GM04503 (cell line): ENCODE results near the gene RAB20.
"Not testable (repeated sequence)": the region's sequence is repeated elsewhere in the genome, so short reads cannot be mapped to it uniquely, and the experiment has no call there.

Experiments
- DNase-seq: peaks from one replicate; pipeline ENCODE4 v3.0.0-alpha.2; 2012; ENCODE audit warnings: low read depth

The RAB20 gene

DNA sequence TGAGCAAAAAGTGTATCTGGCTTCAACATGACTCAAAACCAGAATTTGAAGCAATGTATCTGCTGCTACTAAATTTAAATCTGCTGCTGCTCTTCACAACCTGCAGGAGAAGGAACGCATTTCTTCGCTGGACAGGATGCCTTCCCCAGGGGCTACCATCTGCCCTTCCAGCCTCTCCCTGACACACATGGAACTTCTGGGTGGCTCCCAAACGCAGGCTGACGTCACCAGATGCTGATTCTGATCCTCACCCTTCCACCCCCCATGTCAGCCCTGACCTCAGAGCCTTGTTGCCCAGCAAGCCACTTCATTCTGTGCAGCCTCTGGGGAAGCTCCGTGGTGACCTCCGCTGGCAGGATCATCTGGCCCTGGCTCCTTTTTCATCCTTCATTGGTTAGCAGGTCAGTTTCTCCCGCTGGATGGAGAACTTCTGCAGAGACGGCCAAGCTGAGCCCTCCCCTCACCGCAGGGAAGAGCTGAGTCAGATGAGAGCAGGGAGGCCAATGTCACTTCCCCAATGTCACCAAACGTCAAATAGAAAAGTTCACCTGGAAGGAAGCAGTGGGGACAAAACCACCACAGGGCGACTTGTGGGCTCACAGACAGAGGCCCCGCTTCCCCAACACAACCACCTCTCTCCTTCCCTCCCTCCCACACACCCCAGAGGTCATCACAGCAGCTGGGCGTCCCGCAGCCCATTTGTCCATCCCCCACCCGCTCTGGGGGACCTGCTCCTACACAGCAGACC, 14.0 kb upstream of the RAB20 start:
- DNase-seq = no peak

DNA sequence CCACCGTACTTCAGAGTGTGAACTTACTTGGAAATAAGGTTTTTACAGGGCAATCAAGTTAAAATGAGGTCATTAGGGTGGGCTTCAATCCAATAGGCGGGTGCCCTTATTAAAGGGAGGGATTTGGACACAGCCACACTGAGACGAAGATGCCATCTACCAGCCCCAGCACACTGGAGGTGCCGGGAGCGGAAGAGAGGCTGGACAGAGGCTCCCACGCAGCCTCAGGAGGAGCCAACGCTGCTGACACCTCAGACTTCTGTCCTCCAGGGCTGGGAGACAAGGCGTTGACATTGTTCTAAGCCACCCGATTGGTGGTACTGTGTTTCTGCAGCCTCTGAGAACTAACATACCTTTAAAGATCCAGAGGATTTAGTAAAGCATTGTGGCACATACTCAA, 12.6 kb upstream of the RAB20 start:
- no peak for DNase-seq

DNA sequence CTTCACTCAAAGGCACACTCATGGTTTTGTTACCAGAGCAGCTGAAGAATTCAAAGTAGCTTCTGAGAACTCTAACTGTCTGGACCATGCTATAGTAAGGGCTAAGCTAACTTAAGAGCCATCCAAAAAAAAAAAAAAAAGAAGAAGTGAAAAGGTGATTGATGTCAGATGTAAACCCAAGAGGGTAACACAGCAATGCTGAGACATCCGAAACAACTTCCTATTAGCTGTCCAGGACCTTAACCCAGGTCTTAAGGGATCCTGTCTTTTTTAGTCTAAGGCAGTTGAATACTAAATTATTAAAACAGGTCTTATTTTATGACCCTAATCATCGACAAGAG, 11.2 kb upstream of the RAB20 start:
- no peak for DNase-seq

DNA sequence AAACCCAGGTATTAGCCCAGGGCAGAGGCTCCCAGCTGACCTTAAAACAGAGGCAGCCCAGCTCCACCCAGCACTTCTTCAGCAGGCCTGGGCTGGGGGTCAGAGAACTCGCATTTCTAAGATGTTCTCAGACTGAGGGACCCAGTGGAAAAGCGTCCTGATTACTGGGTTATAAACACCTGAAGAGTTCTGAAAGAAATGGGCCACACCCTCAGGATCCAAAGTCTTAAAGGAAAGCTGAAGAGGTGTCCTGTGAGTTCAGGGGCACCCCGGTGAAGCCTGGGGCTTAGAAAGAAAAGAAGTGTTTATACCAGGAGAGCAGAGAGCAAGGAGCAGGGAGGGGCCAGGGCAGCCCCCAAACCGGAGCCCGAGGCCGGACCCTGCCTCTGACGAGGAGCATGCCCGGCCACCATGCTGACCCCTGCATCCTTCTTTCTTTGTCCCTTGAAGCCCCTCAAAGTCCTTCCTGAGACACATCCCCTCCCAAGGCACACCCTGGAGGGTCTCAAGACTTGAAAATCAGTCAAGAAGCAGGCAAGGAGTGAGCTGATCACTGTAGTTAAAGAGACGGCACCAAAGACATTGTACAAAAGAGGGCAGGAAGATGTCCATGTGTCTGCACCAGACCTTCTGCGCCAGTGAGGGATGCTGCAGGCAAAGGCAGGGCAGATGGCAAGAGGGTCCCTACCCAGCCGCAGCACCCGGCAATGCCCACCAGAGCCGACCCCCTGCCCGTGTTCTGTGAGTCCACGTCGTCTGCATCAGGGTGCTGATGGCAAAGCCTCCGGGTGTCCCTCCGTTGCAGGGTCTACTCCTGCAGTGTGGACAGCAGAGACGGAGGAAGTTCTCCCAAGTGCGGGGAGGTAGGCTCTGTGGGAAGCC, 10.6 kb upstream of the RAB20 start:
- DNase-seq = no peak

DNA sequence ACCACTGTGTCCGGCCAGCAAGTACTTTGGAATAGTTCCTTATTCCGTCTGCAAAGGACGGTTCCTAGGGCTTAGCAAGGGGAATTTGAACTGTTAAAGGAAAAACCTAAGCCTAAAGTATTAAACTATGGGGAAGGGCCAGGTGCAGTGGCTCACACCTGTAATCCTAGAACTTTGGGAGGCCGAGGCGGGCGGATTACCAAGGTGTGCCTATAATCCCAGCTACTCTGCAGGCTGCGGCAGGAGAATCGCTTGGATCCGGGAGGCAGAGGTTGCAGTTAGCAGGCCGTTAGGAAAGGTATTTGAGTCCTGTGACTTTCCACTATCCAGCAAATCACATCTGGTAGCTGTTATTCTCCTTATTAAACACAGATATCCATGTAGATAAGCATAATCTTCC, 9.4 kb upstream of the RAB20 start:
- DNase-seq = no peak

DNA sequence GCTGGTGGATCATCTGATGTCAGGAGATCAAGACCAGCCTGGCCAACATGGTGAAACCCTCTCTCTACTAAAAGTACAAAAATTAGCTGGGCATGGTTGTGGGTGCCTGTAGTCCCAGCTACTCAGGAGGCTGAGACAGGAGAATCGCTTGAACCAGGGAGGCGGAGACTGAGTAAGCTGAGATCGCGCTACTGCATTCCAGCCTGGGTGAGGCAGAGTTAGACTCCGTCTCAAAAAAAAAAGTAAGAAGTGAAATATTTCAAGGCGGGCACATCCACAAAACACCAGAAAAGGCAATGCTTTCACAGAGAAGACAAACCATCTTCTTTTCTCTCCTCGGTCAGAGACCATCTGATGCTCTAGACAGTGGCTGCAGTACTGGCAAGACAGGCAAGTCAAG, 8.4 kb upstream of the RAB20 start:
- not testable (repeated sequence) for DNase-seq

DNA sequence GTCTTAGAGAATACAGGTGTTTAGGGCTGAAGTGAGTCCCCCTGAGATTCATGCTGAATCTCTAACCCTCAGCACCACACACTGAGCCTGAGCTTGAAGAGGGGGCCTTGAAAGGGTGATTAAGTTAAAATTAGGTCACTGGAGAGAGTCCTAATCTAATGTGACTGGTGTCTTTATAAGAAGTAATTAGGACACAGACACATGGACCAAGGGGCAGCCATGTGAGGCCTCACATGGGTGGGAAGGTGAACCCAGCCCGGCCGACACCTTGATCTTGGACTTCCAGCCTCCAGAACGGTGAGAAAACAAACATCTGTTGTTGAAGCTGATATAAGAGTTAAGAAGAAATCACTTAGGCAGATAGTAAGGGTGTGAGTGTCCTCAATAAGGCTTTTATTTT, 7.1 kb upstream of the RAB20 start:
- no peak for DNase-seq

DNA sequence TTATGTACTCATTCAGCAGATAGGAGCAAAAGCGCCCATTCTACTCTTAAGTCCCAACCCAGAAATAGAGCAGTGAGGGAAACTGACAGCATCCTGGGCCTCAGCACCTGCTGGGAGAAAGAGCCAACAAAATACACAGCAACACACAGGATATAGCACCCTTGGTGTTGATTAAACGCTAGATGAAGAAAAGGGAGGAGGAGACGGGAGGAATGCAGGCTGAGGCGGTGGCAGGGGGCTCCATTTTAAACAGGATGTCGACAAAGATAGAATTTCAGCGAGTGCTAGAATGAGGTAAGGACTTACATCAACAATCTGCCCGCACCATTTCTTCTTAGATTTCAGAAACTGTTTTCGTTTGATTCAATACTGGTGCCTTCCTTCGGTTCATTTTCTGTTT, 4.6 kb upstream of the RAB20 start:
- DNase-seq = no peak

DNA sequence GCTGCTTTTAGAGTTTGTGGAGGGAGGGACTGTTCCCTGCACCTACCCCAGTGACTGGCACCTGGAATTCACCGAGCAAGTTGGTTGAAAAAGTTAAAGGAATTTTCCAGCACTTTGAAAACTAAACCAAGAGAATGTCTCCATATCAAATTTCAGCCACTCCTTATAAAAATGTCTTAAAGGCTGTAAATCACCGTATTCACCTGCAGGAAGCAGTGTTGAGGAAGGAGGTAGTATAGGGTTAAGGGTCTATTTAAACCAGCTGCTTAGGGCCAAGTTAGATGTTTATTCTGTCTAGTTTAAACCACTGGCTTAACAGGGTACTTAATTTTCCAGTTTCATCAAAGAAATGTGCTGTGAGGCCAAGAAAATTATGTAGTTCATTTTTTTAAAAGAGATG, 3.8 kb upstream of the RAB20 start:
- DNase-seq = no peak

DNA sequence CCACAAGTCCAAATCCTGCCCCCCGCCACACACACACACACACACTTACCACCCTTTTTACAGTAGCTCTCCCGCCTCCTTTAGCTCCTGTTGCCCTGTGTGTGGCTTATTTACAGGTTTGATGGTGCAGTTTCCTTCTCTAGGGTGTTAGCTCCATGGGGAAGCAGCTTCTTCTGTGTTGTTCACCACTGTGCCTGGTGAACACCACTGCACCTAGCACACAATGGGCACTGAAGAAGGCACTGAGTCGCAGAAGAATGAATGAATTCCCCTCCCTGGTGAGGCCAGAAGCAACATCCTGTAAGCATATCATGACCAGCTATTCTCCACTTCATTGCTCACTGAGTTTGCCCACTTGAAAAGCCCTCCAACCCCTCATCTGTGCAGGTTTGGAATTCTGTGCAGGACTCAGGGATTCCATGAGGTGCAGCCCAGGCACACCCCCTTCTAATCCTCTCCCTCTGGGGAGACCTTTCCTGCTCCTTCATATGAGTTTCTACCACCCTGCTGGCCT, 3.0 kb upstream of the RAB20 start:
- no peak for DNase-seq

DNA sequence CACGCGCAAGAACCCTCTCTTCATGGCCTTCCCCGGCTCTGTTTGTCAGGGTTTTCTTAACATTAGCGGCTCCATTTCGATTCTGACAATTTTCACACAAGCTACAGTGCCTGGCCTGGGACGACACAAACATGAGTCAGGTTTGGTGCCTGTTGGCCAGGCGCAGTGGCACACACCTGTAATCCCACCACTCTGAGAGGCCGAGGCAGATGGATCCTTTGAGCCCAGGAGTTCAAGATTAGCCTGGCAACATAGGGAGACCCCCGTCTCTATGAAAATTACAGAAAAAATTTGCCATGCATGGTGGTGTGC, 1.9 kb upstream of the RAB20 start:
- no peak for DNase-seq

DNA sequence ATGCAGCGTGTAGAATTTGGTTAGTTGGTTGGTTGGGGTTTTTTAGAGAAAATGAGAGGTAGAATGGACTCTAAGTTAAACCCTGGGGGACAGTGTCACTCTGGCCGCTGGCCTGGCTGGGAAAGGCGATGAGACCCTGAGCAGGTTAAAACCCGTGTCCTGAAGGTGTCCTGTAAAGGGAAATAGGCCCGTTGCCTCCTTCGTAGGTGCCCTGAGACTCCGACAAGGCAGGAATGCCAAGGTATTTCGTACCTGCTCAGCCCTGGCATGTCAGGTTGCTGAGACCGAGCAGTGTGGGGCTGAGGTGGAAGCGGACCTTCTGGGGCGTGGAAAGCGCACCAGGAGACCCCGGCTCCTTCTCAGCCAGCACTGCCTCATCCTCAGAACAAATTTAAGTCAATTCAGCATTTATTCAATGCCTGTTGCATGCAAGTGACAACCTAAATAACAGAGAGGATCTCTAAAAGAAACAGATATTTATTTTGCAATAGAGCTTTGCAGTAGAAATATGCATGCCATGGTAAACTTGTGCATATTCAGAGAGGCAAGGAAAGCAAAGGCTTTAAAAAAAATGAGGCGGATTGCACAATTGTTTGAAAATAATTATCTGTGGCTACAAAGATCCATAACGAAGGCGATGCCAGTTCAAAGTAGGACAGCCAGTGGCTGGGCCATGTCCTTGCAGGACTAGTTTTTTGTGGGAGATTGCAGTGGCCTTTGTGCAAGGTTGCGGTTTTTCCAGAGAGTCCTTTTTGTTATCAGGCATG, 1.4 kb upstream of the RAB20 start:
- no peak for DNase-seq

DNA sequence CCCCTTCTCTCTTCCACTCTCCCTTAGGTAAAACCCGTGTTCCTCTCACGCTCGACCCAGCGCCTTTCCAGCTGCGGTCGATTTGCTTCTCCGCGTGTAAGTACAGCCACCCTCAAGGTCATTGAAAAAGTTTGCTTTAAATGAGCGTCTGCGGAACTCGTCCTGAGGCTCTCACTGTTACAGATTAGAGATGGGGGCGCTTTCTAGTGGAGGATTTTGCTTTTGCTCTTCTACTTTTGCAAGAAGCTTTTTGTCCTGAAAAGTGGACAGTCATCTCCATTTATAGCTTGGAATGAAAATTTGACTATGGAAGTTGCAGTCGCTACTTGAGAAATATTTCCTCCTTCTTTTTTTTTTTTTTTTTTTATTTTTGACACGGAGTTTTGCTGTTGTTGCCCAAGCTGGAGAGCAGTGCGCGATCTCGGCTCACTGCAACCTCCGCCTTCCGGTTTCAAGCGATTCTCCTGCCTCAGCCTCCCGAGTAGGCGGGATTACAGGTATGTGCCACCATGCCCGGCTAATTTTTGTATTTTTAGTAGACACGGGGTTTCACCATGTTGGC, 595 bp upstream of the RAB20 start:
- DNase-seq = no peak

DNA sequence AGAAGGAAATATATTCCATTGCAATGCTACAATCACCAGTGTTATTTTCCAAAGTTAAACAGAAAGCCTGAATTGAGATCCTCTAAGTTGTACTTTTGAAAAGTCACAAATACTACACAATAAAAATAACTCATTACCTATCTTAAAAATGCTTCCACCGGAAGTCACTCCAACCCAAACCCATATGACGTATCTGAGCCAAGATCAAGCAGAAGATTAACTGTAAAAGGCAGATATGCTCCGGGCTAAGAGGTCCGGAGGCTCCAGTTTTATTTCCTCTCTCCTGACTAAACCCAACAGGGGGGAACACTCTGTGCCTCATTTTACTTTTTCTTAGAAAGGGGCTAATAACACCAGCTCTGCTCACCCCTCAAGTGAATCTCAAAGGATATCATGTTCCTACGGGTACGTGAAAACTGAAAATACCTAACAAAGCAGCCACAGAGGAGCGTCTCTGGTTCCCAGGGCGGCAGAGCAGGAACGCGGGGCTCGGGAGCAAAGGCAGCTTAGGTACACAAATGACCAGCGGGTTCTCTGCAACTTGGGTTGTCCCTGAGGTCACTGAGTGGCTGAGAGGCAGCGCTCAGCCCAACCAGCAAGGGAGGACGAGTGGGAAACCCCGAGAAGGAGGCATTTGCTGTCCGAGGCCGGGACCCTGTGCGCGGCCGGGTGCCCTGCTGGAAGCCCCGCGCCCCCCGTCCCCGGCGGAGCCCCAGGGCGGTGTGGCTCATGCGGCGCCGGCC, 750 bp downstream of the RAB20 start:
- DNase-seq = no peak

DNA sequence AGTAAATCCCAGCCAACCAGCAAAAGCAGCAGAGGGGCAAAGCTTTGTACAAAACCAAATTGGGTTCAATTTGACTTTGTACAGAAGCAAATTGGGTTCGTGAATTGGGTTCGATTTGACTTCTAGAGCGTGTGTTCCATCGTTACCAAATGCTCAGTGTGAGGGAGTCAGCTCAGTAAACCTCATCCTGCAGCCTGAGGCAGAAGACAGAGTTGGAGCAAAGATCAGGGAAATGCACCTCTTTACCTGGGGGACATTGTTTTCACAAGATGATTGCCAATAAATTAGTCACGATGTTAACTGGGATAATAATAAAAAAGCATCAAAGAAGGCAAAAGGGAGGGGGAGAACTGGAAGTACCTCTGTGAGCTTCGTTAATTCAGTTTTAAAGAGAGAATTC, 1.5 kb downstream of the RAB20 start:
- DNase-seq = no peak

DNA sequence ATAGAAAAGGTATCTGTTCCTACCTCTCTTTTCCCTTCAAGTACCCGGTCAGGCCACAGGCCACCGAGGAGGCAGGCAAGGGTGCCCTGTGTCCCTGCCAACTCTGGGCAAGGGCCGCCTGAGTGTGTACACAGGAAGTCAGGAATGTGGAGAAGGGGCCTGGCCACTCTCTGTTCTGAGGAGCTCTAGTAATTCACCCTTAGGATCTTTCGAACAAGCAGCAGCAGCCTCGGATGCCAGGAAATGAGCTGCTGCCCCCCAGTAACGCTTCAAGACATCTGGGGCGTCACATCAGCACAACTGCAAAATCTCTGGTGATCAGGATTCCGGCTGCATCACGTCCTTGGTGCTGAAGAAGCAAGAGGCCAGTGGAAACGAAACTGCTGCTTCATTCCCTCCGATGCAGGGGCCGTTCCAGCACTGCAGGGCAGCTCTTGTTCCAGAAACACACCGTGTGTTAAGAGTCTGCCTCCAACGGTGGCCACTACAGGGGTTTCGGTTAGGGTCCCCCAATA, 2.0 kb downstream of the RAB20 start:
- DNase-seq = no peak

DNA sequence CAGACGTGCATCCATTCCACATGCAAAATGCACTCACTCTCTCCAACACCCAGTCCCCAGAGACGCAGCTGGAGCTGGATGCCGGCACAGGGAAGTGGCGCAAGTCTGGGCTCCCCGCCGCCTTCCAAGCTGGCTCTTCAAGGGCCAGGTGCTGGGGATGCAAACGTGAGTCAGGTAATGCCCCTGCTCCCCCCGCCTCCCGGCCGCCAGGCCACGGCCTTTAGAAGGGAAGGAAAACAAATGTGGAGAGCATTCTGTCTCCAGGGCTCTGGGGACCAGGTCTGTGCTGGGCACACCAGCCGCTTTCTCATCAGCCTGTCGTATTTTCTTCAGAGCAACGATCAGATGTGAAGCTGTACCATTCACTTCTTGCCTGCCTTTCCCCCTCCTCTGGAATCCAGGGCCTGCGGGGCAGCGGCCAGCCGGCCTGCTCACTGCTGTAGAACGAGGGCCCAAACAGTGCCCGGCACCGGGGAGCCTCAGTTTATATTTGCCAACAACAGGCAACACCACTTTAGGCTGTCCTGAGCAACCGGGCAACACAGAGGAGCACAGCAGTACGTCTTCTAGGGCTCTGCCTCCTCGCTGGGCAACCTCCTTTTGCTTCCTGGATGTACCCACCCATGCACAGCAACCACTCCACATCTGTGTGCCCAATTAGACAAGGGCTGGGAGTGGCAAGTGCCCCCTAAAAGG, 3.8 kb downstream of the RAB20 start:
- no peak for DNase-seq

DNA sequence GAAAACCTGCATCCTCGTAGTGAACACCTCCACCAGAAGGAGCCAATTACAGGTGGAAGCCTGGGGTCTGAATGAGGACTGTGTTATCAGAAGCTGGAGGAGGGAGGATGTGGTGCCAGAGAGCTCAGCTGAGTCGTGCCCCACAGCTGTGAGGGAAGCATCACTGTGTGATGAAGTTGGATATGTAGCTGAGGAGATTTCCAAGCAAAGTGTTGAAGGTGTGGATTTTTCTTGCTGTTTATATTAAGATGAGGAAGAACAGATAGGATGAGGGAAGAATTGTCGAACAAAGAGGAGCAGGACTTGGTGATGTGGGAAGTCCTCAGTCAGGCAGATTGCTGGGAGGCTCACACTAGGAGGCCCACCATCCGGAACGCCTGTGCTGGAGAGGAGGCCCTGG, 4.4 kb downstream of the RAB20 start:
- no peak for DNase-seq

DNA sequence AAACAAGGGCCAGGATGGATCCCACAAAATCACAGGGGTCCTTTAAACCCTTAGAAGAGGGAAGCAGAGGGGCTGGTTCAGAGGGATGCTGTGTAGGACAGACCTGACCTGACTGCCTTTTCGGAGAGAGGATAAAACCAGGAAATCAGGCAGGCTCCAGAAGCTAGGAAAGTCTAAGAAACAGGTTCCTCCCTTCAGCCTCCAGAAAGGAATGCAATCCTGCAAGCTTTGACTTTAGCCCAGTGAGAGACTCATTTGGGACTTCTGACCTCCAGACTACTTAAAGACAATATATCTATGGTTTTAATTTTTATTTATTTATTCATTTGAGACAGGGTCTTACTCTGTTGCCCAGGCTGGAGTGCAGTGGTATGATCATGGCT, 5.3 kb downstream of the RAB20 start:
- DNase-seq = no peak

DNA sequence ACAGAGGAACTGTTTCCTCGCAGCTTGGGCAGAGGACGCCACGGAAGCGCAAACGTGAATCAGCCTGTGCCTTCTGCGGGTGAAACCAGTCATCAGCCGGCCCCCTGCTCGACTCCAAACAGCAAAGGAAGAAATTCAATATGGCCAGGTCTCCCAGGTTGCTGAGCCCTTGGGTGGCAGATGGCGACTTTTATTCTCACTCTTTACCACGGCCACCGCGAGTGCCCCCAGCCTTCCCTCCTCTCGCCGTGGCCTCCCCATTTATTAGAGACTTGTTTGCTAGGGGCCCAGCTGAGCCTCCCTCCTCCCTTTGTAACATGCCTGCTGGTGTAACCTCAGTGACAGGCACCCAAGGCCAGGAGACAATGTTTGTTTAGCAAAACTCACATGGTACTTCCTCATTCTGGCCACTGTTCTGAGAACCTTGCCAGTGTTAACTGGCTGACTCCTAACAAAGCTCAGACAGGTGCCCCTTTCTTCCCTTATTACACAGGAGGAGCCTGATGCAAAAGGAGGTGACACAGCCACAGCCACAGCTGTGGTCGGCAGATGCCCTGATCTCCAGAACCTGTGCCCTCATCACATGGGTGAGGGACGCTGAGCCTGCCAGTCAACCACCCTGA, 5.8 kb downstream of the RAB20 start:
- no peak for DNase-seq

DNA sequence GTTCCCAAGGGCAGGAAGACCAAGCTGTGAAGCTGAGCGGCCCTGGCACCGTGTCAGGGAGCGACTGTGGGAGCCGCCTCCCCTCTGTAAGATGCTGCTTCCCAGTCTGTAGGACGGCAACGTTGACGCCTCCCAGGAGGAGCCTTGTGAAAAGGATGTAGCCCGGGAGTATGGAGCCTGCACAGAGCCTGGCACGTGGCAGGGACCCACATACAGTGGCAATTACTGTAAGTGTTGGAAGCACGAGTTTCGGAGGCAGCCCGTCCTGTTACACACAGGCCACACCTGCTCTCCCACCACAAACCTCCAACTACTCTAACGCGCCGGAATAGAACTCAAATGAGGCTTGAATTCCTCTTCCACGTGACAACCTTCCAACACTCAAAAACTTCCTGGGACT, 6.6 kb downstream of the RAB20 start:
- DNase-seq = no peak
